PC-3 (cell line): Measurements from ENCODE around the gene SPDYE17.
"Not testable (repeated sequence)": the region's sequence is repeated elsewhere in the genome, so short reads cannot be mapped to it uniquely, and the experiment has no call there.

Source experiments
- EZH2 ChIP-seq: fragments of 300-600 bp; sonication (generic); IDR thresholded peaks from one replicate; pipeline ENCODE4 v1.6.1; 2017; ENCODE audit warnings: antibody characterized with exemption, mild to moderate bottlenecking, low read length; ENCODE audit not compliant: unreplicated experiment
- TF ChIP-seq, protein P1 (sequence below): fragments of 300-600 bp; sonication (generic); conservative IDR thresholded peaks from 2 replicates; pipeline ENCODE4 v1.5.1; 2017; ENCODE audit warnings: antibody characterized with exemption, low read depth, mild to moderate bottlenecking, low read length

DNA sequence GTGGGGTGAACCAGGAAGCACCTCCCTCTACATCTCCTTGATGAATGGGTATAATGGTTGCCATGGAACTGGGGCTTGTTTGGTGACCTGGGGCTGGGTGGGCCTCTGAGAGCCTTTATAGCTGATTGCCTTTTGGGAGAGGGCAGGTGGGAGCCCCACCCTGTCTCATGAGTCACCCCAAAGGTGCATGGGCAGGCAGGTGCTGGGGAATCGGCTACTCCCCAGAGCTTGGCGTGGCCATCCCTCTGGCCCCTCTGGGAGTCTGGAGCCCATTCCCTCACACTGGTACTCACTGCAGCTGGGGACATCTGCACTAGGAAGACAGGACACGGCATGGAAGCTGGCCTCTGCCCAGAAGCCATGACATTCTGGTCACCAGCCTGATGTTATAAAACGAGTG, 30.4 kb upstream of the SPDYE17 start, which contains the start of gene SPDYE18:
- TF ChIP-seq EZH2, result not testable (repeated sequence)
- TF ChIP-seq, protein P1, sequence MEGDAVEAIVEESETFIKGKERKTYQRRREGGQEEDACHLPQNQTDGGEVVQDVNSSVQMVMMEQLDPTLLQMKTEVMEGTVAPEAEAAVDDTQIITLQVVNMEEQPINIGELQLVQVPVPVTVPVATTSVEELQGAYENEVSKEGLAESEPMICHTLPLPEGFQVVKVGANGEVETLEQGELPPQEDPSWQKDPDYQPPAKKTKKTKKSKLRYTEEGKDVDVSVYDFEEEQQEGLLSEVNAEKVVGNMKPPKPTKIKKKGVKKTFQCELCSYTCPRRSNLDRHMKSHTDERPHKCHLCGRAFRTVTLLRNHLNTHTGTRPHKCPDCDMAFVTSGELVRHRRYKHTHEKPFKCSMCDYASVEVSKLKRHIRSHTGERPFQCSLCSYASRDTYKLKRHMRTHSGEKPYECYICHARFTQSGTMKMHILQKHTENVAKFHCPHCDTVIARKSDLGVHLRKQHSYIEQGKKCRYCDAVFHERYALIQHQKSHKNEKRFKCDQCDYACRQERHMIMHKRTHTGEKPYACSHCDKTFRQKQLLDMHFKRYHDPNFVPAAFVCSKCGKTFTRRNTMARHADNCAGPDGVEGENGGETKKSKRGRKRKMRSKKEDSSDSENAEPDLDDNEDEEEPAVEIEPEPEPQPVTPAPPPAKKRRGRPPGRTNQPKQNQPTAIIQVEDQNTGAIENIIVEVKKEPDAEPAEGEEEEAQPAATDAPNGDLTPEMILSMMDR, result not testable (repeated sequence)
